ENCODE measurements around the gene ACKR4. TPM values are rescaled to one million over a fixed set of nuclear protein-coding genes. Genes with fewer than 3 reads are reported as not detected.

The ACKR4 gene
- total RNA-seq, 4 donors from 2014 or later, result 5.5 to 12.6 (median 7.2) TPM; not detected in 1

DNA sequence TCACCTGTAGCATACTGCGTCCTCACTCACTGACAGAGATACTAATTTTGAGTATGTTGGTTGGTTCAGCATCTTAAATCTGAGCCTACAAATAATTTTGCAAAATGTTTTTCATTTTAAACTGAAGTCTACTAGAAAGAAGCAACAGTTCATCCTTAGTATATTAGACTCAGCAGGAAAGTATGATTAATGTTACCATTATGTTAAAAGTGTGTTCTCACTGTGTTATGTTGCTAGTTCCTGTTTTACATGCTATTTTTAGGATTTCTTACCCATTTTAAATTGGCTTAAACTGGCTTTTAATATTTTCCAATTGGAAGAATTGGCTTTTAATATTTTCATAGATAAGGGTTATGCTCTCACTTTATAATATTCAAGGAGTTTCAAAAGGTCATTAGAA lies 25.7 kb downstream of the ACKR4 start:
- TF ChIP-seq, protein P1, sequence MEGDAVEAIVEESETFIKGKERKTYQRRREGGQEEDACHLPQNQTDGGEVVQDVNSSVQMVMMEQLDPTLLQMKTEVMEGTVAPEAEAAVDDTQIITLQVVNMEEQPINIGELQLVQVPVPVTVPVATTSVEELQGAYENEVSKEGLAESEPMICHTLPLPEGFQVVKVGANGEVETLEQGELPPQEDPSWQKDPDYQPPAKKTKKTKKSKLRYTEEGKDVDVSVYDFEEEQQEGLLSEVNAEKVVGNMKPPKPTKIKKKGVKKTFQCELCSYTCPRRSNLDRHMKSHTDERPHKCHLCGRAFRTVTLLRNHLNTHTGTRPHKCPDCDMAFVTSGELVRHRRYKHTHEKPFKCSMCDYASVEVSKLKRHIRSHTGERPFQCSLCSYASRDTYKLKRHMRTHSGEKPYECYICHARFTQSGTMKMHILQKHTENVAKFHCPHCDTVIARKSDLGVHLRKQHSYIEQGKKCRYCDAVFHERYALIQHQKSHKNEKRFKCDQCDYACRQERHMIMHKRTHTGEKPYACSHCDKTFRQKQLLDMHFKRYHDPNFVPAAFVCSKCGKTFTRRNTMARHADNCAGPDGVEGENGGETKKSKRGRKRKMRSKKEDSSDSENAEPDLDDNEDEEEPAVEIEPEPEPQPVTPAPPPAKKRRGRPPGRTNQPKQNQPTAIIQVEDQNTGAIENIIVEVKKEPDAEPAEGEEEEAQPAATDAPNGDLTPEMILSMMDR (IDR thresholded peaks at IDR 0.05), result no peak
- no peak for TF ChIP-seq POLR2A (IDR thresholded peaks at IDR 0.05)
- no peak overlapping the region for H3K27ac ChIP-seq
- no peak for DNase-seq
- H3K4me1 ChIP-seq, result no peaks in the 10 kb centered on the region
- peaks cover 0 to 47% (median 0%) of the 10 kb centered on the region in 3 donors for H3K36me3 ChIP-seq
- H3K4me3 ChIP-seq, result no peak overlapping the region
- H3K27me3 ChIP-seq, result no peaks in the 10 kb centered on the region
- no peaks in the 10 kb centered on the region for H3K9me3 ChIP-seq

GRCh38 chr3:132623646-132624045 lies 26.6 kb downstream of the ACKR4 start:
- Histone ChIP-seq H3K36me3 (peaks cover 0 to 42% (median 0%) of the 10 kb centered on the region in 3 donors), H3K27ac (no peak overlapping the region), H3K4me1 (no peaks in the 10 kb centered on the region), H3K27me3 (no peaks in the 10 kb centered on the region), H3K9me3 (no peaks in the 10 kb centered on the region), H3K4me3 (no peak overlapping the region)
- TF ChIP-seq, protein P1 (IDR thresholded peaks at IDR 0.05), result no peak
- no peak for TF ChIP-seq POLR2A (IDR thresholded peaks at IDR 0.05)
- no peak for DNase-seq

GRCh38 chr3:132624790-132625189 lies 27.7 kb downstream of the ACKR4 start:
- TF ChIP-seq, protein P1 (IDR thresholded peaks at IDR 0.05), result no peak
- TF ChIP-seq POLR2A (IDR thresholded peaks at IDR 0.05), result no peak
- H3K9me3 ChIP-seq, result no peaks in the 10 kb centered on the region
- no peak overlapping the region for H3K4me3 ChIP-seq
- H3K27ac ChIP-seq, result no peak overlapping the region
- peaks cover 0 to 42% (median 0%) of the 10 kb centered on the region in 3 donors for H3K36me3 ChIP-seq
- DNase-seq, result no peak
- H3K27me3 ChIP-seq, result no peaks in the 10 kb centered on the region
- no peaks in the 10 kb centered on the region for H3K4me1 ChIP-seq

- no peaks in the 10 kb centered on the region for H3K9me3 ChIP-seq
- DNase-seq, result no peak
- no peaks in the 10 kb centered on the region for H3K4me1 ChIP-seq
- peaks cover 0 to 39% (median 0%) of the 10 kb centered on the region in 3 donors for H3K36me3 ChIP-seq
- no peaks in the 10 kb centered on the region for H3K27me3 ChIP-seq
- no peak for TF ChIP-seq POLR2A (IDR thresholded peaks at IDR 0.05)
- TF ChIP-seq, protein P1 (IDR thresholded peaks at IDR 0.05), result no peak
- no peak overlapping the region for H3K4me3 ChIP-seq
- H3K27ac ChIP-seq, result no peak overlapping the region
Measured at GRCh38 chr3:132625613-132626012, 28.5 kb downstream of the ACKR4 start.

GRCh38 chr3:132626955-132627354 lies 29.9 kb downstream of the ACKR4 start:
- TF ChIP-seq, protein P1 (IDR thresholded peaks at IDR 0.05), result no peak
- TF ChIP-seq POLR2A (IDR thresholded peaks at IDR 0.05), result no peak
- no peak for DNase-seq
- H3K9me3 ChIP-seq, result no peaks in the 10 kb centered on the region
- no peaks in the 10 kb centered on the region for H3K27me3 ChIP-seq
- peaks cover 0 to 39% (median 0%) of the 10 kb centered on the region in 3 donors for H3K36me3 ChIP-seq
- no peaks in the 10 kb centered on the region for H3K4me1 ChIP-seq
- no peak overlapping the region for H3K27ac ChIP-seq
- H3K4me3 ChIP-seq, result no peak overlapping the region

GRCh38 chr3:132628157-132628556 lies 31.1 kb downstream of the ACKR4 start:
- H3K9me3 ChIP-seq, result no peaks in the 10 kb centered on the region
- TF ChIP-seq POLR2A (IDR thresholded peaks at IDR 0.05), result no peak
- TF ChIP-seq, protein P1 (IDR thresholded peaks at IDR 0.05), result no peak
- no peak overlapping the region for H3K4me3 ChIP-seq
- H3K27ac ChIP-seq, result no peak overlapping the region
- peaks cover 0 to 39% (median 0%) of the 10 kb centered on the region in 3 donors for H3K36me3 ChIP-seq
- DNase-seq, result no peak
- no peaks in the 10 kb centered on the region for H3K4me1 ChIP-seq
- no peaks in the 10 kb centered on the region for H3K27me3 ChIP-seq
